Stimulated activated CD4-positive, alpha-beta T cell treated with anti-CD3 and anti-CD28 coated beads, Interleukin-12 subunit alpha, Interleukin-12 subunit beta, amount 100 ng/mL, for 4 hours (primary cell): ENCODE measurements around the gene KCNJ2.
A peak's percentile ranks its signal among the peaks of the same experiment; 100 is the strongest.

Experiments
- DNase-seq: peaks from one replicate; pipeline ENCODE4 v3.0.0-alpha.2; 2020

KCNJ2 gene

GRCh38 chr17:70168977-70169708 lies at the start of gene KCNJ2:
KCNJ2 (plus strand) TSS chr17:70169532; CDS start chr17:70175040, 5,508 bp downstream.
- DNase-seq, result peak; percentile 40

GRCh38 chr17:70119545-70119944 lies 49.8 kb upstream of the KCNJ2 start:
- no peak for DNase-seq

GRCh38 chr17:70119983-70120382 lies 49.3 kb upstream of the KCNJ2 start:
- no peak for DNase-seq

- DNase-seq, result no peak
Observed at GRCh38 chr17:70120425-70120824, 48.9 kb upstream of the KCNJ2 start.

- DNase-seq, result no peak
Observed at GRCh38 chr17:70121126-70121525, 48.2 kb upstream of the KCNJ2 start.

GRCh38 chr17:70123193-70123592 lies 46.1 kb upstream of the KCNJ2 start:
- no peak for DNase-seq

GRCh38 chr17:70124723-70125122 lies 44.6 kb upstream of the KCNJ2 start:
- no peak for DNase-seq

GRCh38 chr17:70127221-70127873 lies 42.0 kb upstream of the KCNJ2 start:
- no peak for DNase-seq

- DNase-seq, result no peak
Observed at GRCh38 chr17:70128727-70129238, 40.5 kb upstream of the KCNJ2 start.

GRCh38 chr17:70130289-70130688 lies 39.0 kb upstream of the KCNJ2 start:
- DNase-seq, result no peak

- no peak for DNase-seq
Observed at GRCh38 chr17:70132505-70132904, 36.8 kb upstream of the KCNJ2 start.

GRCh38 chr17:70134042-70134441 lies 35.3 kb upstream of the KCNJ2 start:
- no peak for DNase-seq

- no peak for DNase-seq
Observed at GRCh38 chr17:70134777-70135176, 34.6 kb upstream of the KCNJ2 start.

GRCh38 chr17:70136131-70136530 lies 33.2 kb upstream of the KCNJ2 start:
- DNase-seq, result no peak

- DNase-seq, result no peak
Observed at GRCh38 chr17:70137451-70138230, 31.7 kb upstream of the KCNJ2 start.

- DNase-seq, result no peak
Observed at GRCh38 chr17:70138291-70138865, 31.0 kb upstream of the KCNJ2 start.

GRCh38 chr17:70139449-70139993 lies 29.8 kb upstream of the KCNJ2 start:
- no peak for DNase-seq

GRCh38 chr17:70144260-70144846 lies 25.0 kb upstream of the KCNJ2 start:
- no peak for DNase-seq

- DNase-seq, result no peak
Observed at GRCh38 chr17:70153210-70153609, 16.1 kb upstream of the KCNJ2 start.

- DNase-seq, result no peak
Observed at GRCh38 chr17:70157151-70157550, 12.2 kb upstream of the KCNJ2 start.

GRCh38 chr17:70158180-70158579 lies 11.2 kb upstream of the KCNJ2 start:
- no peak for DNase-seq

- no peak for DNase-seq
Observed at GRCh38 chr17:70158591-70158990, 10.7 kb upstream of the KCNJ2 start.

GRCh38 chr17:70159980-70160379 lies 9.4 kb upstream of the KCNJ2 start:
- no peak for DNase-seq
